Measurements from ENCODE around the gene IER5. TPM values are rescaled to one million over a fixed set of nuclear protein-coding genes. Genes with fewer than 3 reads are reported as not detected.

Gene IER5
- total RNA-seq, 6 donors from 2014 or later, result 15.0 to 43.6 (median 26.1) TPM

DNA sequence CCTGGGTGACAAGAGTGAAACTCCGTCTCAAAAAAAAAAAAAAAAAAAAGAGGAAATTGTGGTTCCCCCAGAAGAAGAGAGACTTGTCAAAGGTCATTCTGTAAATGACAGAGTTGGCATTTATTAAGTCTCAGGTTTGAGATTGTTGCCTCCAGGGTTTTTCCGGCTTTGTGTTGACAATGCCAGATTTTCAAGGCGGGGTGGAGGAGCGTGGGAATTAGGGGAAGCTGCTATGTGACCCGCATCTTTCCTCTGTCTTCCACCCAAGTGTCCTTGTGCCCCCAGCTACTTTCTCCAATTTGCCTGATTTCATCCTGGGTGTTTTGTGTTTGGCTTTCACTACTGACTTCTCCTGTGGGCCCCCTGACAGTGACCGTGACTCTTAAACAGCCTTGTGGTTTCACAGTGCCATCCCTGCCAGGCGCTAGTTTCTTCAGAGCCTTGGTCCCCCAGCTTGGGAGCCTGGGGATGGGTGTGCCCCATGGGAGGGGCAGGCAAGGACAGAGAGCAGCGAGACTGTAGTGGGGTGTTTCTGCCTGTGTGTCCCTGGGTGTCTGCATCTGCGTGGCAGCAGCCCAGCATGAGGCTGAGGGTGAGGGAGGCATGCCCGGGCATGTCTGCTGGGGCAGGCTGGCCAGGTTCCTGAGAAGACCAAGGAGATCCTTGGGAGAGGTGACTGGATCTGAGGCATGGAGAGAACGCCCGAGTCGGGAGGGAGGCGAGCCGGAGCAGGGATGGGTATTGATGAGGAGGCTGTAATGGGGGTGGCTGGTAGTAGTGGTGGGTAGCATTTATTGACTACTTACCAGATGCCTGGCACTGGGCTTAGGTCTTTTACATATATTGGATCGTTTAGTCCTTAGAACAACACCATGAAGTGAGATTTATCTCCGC is 46.3 kb downstream of the IER5 start:
- peak overlapping the region; percentile 65 to 75 (median 74) for H3K27ac ChIP-seq
- H3K27me3 ChIP-seq, result no peaks in the 10 kb centered on the region
- no peaks in the 10 kb centered on the region for H3K9me3 ChIP-seq
- H3K36me3 ChIP-seq, result no peaks in the 10 kb centered on the region
- H3K4me3 ChIP-seq, result no peak overlapping the region
- H3K4me1 ChIP-seq, result peaks cover 21 to 38% (median 30%) of the 10 kb centered on the region in 4 donors
- ATAC-seq (ENCODE audit: low FRiP score in 2 of 2) (peak; percentile 35 to 56), DNase-seq (peak; percentile 56 to 82)
- WGBS, 2 donors, result 68 to 75% methylated on average over 17 of the region's 17 CpGs
- peak in 1 of 2 donors; percentile 49 for TF ChIP-seq POLR2AphosphoS5 (IDR thresholded peaks at IDR 0.05)
- TF ChIP-seq, protein P1, sequence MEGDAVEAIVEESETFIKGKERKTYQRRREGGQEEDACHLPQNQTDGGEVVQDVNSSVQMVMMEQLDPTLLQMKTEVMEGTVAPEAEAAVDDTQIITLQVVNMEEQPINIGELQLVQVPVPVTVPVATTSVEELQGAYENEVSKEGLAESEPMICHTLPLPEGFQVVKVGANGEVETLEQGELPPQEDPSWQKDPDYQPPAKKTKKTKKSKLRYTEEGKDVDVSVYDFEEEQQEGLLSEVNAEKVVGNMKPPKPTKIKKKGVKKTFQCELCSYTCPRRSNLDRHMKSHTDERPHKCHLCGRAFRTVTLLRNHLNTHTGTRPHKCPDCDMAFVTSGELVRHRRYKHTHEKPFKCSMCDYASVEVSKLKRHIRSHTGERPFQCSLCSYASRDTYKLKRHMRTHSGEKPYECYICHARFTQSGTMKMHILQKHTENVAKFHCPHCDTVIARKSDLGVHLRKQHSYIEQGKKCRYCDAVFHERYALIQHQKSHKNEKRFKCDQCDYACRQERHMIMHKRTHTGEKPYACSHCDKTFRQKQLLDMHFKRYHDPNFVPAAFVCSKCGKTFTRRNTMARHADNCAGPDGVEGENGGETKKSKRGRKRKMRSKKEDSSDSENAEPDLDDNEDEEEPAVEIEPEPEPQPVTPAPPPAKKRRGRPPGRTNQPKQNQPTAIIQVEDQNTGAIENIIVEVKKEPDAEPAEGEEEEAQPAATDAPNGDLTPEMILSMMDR (IDR thresholded peaks at IDR 0.05), result no peak
- TF ChIP-seq EP300 (IDR thresholded peaks at IDR 0.05), result no peak
- TF ChIP-seq POLR2A (IDR thresholded peaks at IDR 0.05), result peak in 1 of 4 donors; percentile 51

DNA sequence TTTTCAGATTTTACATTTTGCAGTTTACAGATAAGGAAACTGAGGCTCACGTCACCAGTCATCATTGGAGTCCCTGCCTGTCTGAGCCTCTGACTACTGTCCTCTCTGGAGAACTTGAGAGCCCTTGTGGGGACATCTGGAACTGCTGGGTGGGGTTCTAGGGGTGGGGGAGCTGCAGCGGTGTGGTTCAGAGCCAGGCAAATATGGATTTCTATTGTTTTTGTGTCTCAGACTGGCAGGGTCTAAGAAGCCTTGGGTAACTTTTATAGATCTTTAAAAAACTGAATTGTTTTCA is 46.9 kb downstream of the IER5 start:
- no peaks in the 10 kb centered on the region for H3K36me3 ChIP-seq
- DNase-seq (no peak), ATAC-seq (ENCODE audit: low FRiP score in 2 of 2) (peak in 1 of 2 donors; percentile 66)
- H3K4me3 ChIP-seq, result no peak overlapping the region
- 71 to 73% methylated on average over 2 of the region's 2 CpGs for WGBS, 2 donors
- H3K9me3 ChIP-seq, result no peaks in the 10 kb centered on the region
- TF ChIP-seq POLR2AphosphoS5 (IDR thresholded peaks at IDR 0.05), result no peak
- TF ChIP-seq, protein P1 (IDR thresholded peaks at IDR 0.05), result peak in 4 of 6 experiments; percentile 14 to 44 (median 24)
- peaks cover 24 to 38% (median 26%) of the 10 kb centered on the region in 4 donors for H3K4me1 ChIP-seq
- no peaks in the 10 kb centered on the region for H3K27me3 ChIP-seq
- H3K27ac ChIP-seq, result peak overlapping the region; percentile 65 to 75 (median 74)

DNA sequence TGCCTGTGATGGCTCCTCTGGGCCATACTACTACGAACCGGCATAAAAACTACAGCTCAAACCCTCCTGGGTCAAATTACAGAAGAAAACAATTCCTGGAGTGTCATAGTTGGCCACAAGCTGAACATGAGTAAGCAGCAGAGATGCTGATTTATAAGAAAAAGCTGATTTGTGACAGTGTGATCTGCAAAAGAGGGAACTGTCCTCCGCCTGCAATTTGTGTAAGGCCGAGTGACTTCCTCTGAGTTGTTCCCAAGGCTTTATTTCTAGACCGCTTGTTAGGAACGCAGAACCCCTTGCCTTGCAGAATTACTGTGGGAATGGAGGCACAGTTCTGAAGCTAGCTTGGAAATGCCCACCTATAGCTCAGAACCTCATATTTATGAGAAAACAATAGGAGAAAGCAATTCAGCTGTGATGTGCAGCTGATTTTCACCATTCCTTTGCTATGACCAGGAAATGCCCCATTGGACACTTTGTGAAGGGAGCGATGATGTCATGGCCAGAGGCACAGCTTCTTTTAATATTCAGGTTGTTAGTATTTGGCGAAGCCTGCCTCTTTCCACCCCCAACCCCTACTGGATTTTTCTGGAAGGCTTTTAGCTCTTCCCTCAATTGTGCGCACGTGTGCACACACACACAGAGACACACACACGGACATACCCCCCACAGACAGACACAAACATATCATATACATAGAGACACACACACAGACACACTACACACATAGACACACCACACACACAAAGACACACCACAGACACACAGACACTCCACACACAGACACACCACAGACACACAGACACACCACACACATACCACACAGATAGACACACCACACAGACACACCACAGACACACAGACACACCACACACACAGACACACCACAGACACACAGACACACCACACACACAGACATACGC is 47.6 kb downstream of the IER5 start:
- DNase-seq, result no peak
- no peak for TF ChIP-seq POLR2AphosphoS5 (IDR thresholded peaks at IDR 0.05)
- peak in 1 of 4 donors; percentile 11 for TF ChIP-seq POLR2A (IDR thresholded peaks at IDR 0.05)
- H3K9me3 ChIP-seq, result no peaks in the 10 kb centered on the region
- peaks cover 23 to 43% (median 27%) of the 10 kb centered on the region in 4 donors for H3K4me1 ChIP-seq
- no peak overlapping the region for H3K4me3 ChIP-seq
- peak overlapping the region; percentile 65 to 75 (median 74) for H3K27ac ChIP-seq
- H3K27me3 ChIP-seq, result no peaks in the 10 kb centered on the region
- 81 to 84% methylated on average over 12 of the region's 12 CpGs for whole genome bisulfite sequencing, 2 donors
- ATAC-seq (ENCODE audit: low FRiP score in 2 of 2), result peak in 1 of 2 donors; percentile 70
- H3K36me3 ChIP-seq, result no peaks in the 10 kb centered on the region

DNA sequence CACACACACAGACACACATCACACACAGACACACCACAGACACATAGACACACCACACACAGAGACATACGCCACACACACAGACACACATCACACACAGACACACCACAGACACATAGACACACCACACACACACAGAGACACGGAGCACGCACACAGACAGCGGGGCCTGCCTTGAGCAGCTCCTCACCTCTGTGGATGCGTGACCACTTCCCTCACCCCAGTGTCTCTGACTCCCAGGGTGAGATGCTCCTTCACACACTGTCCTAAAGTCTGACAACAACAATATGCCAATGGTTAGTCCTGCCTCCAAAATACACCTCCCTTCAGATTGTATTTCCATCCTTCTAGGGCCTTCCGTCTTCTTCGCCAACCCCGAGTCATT is 48.2 kb downstream of the IER5 start:
- no peak for TF ChIP-seq POLR2A (IDR thresholded peaks at IDR 0.05)
- TF ChIP-seq POLR2AphosphoS5 (IDR thresholded peaks at IDR 0.05), result no peak
- TF ChIP-seq EP300 (IDR thresholded peaks at IDR 0.05), result no peak
- TF ChIP-seq, protein P1 (IDR thresholded peaks at IDR 0.05), result no peak
- DNase-seq (peak in 1 of 2 donors; percentile 33), ATAC-seq (ENCODE audit: low FRiP score in 2 of 2) (no peak)
- H3K36me3 ChIP-seq, result no peaks in the 10 kb centered on the region
- WGBS, 2 donors, result 97 to 98% methylated on average over 6 to 8 of the region's 8 CpGs
- no peaks in the 10 kb centered on the region for H3K9me3 ChIP-seq
- H3K27ac ChIP-seq, result peak overlapping the region in 1 of 4 donors; percentile 65
- no peak overlapping the region for H3K4me3 ChIP-seq
- H3K27me3 ChIP-seq, result no peaks in the 10 kb centered on the region
- peaks cover 29 to 49% (median 34%) of the 10 kb centered on the region in 4 donors for H3K4me1 ChIP-seq

- no peaks in the 10 kb centered on the region for H3K9me3 ChIP-seq
- peaks cover 35 to 55% (median 39%) of the 10 kb centered on the region in 4 donors for H3K4me1 ChIP-seq
- no peaks in the 10 kb centered on the region for H3K36me3 ChIP-seq
- no peak for DNase-seq
- H3K4me3 ChIP-seq, result no peak overlapping the region
- no peak for ATAC-seq (ENCODE audit: low FRiP score in 2 of 2)
- H3K27ac ChIP-seq, result no peak overlapping the region
- no peaks in the 10 kb centered on the region for H3K27me3 ChIP-seq
- 95 to 97% methylated on average over 12 of the region's 12 CpGs for WGBS, 2 donors
- TF ChIP-seq, protein P1 (IDR thresholded peaks at IDR 0.05), result no peak
- TF ChIP-seq POLR2A (IDR thresholded peaks at IDR 0.05) (no peak), POLR2AphosphoS5 (IDR thresholded peaks at IDR 0.05) (no peak), EP300 (IDR thresholded peaks at IDR 0.05) (no peak)
Measured at GRCh38 chr1:181137217-181137743, 48.8 kb downstream of the IER5 start.
